ENCODE data around the gene SLMAP.

The SLMAP gene

DNA sequence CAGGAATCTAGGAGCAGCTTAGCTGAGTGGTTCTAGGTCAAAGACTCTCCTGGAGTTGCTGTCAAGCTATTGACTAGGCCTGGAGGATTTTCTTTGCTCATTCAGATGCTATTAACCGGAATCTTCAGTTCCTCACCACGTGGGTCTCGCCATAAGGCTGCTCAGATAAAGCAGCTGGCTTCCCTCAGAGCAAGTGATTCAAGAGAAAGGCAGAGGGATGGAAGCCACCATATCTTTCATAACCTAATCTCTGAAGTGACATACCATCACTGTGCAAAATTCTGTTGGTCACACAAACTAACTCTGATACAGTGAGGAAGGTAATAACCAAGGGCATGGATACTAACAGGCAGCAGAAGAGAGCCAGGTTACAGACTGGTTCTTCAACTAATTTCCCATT is 179.4 kb downstream of the SLMAP start:
- in situ Hi-C loops (cut with MboI; ENCODE audit: low pct_unique_long_range_greater_than_20kb, low sequenced_read_pairs, unreplicated experiment), result no loop called here
- no peak for DNase-seq (ENCODE audit: low spot score)
- TF ChIP-seq, protein P1, sequence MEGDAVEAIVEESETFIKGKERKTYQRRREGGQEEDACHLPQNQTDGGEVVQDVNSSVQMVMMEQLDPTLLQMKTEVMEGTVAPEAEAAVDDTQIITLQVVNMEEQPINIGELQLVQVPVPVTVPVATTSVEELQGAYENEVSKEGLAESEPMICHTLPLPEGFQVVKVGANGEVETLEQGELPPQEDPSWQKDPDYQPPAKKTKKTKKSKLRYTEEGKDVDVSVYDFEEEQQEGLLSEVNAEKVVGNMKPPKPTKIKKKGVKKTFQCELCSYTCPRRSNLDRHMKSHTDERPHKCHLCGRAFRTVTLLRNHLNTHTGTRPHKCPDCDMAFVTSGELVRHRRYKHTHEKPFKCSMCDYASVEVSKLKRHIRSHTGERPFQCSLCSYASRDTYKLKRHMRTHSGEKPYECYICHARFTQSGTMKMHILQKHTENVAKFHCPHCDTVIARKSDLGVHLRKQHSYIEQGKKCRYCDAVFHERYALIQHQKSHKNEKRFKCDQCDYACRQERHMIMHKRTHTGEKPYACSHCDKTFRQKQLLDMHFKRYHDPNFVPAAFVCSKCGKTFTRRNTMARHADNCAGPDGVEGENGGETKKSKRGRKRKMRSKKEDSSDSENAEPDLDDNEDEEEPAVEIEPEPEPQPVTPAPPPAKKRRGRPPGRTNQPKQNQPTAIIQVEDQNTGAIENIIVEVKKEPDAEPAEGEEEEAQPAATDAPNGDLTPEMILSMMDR (IDR thresholded peaks at IDR 0.05; ENCODE audit: extremely low read depth, insufficient read depth, missing control alignments), result no peak

DNA sequence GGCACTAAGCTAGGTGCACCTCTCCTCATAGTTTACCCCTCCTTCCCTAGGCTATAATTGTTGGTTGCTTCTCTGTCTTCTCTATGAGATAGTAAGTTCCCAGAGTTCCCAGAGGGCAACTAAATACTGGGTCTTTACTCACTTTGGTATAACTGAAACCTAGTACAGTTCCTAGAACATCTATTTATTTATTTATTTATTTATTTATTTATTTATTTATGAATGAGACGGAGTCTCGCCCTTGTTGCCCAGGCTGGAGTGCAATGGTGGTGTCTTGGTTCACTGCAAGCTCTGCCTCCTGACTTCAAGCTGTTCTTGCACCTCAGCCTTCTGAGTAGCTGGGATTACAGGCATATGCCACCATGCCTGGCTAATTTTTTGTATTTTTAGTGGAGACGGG is 181.0 kb downstream of the SLMAP start:
- TF ChIP-seq, protein P1 (IDR thresholded peaks at IDR 0.05; ENCODE audit: extremely low read depth, insufficient read depth, missing control alignments), result no peak
- in situ Hi-C loops (cut with MboI; ENCODE audit: low pct_unique_long_range_greater_than_20kb, low sequenced_read_pairs, unreplicated experiment), result no loop called here
- no peak for DNase-seq (ENCODE audit: low spot score)

DNA sequence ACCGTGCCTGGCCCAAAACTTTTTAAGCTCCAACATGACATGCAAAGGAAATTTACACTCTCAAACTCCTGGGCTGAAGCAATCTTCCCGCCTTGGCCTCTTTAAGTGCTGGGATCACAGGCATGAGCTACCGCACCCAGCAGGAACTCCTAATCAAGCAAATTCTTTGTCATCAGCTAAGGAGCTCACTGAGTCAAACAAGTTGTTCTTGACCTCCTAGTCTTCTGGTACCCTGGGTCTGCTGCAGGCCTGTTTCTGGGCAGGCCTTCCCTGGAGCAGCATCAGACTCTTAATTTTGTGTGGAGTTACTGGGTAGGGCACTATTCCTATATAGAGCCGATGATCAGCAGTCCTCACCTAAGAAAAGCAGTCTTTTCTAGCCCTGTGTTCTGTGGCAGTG is 183.7 kb downstream of the SLMAP start:
- TF ChIP-seq, protein P1 (IDR thresholded peaks at IDR 0.05; ENCODE audit: extremely low read depth, insufficient read depth, missing control alignments), result no peak
- in situ Hi-C loops (cut with MboI; ENCODE audit: low pct_unique_long_range_greater_than_20kb, low sequenced_read_pairs, unreplicated experiment), result no loop called here
- DNase-seq (ENCODE audit: low spot score), result no peak

DNA sequence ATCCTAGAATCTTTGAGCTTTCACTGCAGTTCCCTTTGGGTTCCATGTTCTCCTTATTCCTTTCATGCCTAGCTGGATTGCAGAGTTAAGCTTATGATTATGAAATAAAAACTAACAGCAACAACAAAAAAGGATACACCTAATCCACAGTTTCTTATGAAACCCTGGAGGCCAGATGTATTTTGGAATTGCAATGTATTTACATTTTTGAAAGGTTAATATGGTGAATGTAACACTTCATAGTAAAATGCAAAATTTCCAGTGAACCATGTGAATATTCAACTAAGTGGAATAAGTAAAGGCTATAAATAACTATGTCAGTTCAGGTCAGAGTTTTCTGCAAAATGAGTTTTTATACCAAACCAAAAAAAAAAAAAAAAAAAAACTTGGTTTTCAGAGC is 186.3 kb downstream of the SLMAP start:
- in situ Hi-C loops (cut with MboI; ENCODE audit: low pct_unique_long_range_greater_than_20kb, low sequenced_read_pairs, unreplicated experiment), result no loop called here
- DNase-seq (ENCODE audit: low spot score), result no peak
- TF ChIP-seq, protein P1 (IDR thresholded peaks at IDR 0.05; ENCODE audit: extremely low read depth, insufficient read depth, missing control alignments), result no peak

DNA sequence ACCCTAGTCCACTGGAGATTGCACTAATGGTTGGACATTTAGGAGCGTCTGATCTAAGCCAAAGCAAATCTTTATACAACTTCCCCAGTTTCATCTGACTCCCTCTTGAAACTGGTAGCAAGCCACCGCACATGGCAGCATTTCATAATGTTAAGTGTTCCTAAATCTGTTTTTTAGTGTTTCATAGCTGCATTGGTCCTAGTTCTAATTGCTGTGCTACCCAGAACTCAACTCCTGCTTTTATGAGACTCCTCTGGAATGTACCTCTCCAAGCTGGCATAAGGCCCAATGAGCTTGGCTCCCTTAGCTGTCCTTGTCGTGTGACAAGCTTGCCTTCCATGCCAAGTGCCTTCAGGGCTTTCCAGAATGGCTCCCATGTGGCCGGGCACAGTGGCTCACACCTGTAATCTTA is 186.8 kb downstream of the SLMAP start:
- TF ChIP-seq, protein P1 (IDR thresholded peaks at IDR 0.05; ENCODE audit: extremely low read depth, insufficient read depth, missing control alignments), result no peak
- DNase-seq (ENCODE audit: low spot score), result no peak
- in situ Hi-C loops (cut with MboI; ENCODE audit: low pct_unique_long_range_greater_than_20kb, low sequenced_read_pairs, unreplicated experiment), result no loop called here

DNA sequence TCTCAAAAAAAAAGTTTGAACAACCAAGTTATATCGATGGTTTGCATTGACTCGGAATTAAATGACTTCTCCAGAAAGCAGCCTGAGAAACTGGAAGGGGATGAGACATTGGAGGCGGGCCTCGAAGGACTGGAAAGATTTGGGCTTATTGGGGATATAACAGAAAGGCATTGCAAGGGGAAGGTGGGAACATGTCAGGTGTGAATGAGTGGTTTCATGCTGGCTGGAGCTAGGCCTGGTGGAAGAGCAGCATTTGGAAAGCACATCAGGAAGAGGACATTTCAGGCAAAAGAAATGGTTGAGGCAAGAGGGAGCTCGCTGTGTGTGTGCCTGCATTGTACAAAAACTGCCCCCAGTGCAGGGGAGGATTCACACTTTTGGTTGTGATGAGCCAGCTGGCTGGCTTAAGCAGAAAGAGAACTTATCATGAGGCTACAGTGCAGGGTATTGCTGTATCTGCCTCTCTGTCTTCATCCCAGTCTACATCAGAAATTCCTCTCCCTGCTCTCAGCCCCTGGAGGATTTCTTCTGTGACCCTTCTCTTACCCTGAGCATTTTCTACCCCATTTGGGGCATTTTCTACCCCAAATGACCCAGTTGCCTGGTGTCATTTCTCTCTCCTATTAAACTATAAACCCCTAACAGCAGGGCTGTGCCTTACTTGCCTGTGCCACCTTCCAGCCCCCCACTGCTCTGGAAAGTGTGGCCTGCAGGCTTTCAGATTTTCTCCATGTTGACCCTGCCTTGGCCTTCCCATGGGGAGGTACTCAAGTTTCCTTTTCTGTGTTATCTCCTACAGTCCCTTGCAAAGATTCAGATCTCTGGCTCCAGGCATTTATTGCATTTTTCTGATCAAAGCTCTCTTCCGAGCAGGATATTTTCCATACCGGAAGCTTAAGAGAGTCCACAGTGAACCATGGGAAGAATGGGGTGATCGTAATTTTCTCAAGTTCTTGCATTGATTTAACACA is 187.7 kb downstream of the SLMAP start:
- in situ Hi-C loops (cut with MboI; ENCODE audit: low pct_unique_long_range_greater_than_20kb, low sequenced_read_pairs, unreplicated experiment), result no loop called here
- TF ChIP-seq, protein P1 (IDR thresholded peaks at IDR 0.05; ENCODE audit: extremely low read depth, insufficient read depth, missing control alignments), result no peak
- no peak for DNase-seq (ENCODE audit: low spot score)

All from GM13977 (cell line).